Endothelial cell of umbilical vein (primary cell): ENCODE results near the gene MORF4L1. TPM values are rescaled to one million over a fixed set of nuclear protein-coding genes. Genes with fewer than 3 reads are reported as not detected.

ENCODE experiments used
- BruUV-seq: library from RNA; stranded (reverse); fragments of 400-500 nt; replicated peaks from 2 replicates; lab custom pipeline; 2021; lab: Mats Ljungman, UMichigan
- CTCF ChIA-PET: fragments of 300-600, 350-600 bp; sonication (Branson Sonifier 250); formaldehyde crosslinking; loops from one replicate; lab custom pipeline; 2021; ENCODE audit warnings: antibody characterized with exemption, inconsistent platforms; lab: Charles Lee
- POLR2A ChIA-PET: fragments of 300-600, 350-600 bp; sonication (Branson Sonifier 250); formaldehyde crosslinking; loops from one replicate; lab custom pipeline; 2021; ENCODE audit warnings: antibody characterized with exemption, inconsistent platforms; lab: Charles Lee
- DNase-seq: peaks from one replicate; pipeline ENCODE4 v3.0.0-alpha.2; 2011; ENCODE audit warnings: low read depth, low spot score
- FAIRE-seq: peaks from 2 replicates; lab custom pipeline; 2011; peaks lifted over from hg19 to GRCh38; lab: Jason Lieb, UNC
- H2AFZ ChIP-seq: 2 replicates; pipeline ENCODE4 v1.6.0; 2012; ENCODE audit warnings: low read depth, low read length, control low read depth, inconsistent platforms
- H3K27ac ChIP-seq: 2 replicates; pipeline ENCODE4 v1.5.1; 2011; ENCODE audit warnings: low read depth, mild to moderate bottlenecking, control low read depth, low read length, moderate library complexity; ENCODE audit not compliant: insufficient read depth
- H3K27me3 ChIP-seq, 2 experiments: 2 replicates each; pipeline versions ENCODE4 v1.6.0 to v1.6.1; 2011; ENCODE audit warnings: low read length in 2 of 2, mixed read lengths in 1 of 2; ENCODE audit not compliant: control insufficient read depth in 2 of 2, insufficient read depth in 2 of 2
- H3K36me3 ChIP-seq, 2 experiments: 2 replicates in 1 of 2; 3 replicates in 1 of 2; pipeline ENCODE4 v1.5.1; 2011; ENCODE audit warnings: low read length in 2 of 2, mild to moderate bottlenecking in 1 of 2, moderate library complexity in 1 of 2; ENCODE audit not compliant: control insufficient read depth in 2 of 2, insufficient read depth in 2 of 2; ENCODE audit errors: extremely low read depth in 1 of 2
- H3K4me1 ChIP-seq: 3 replicates; pipeline ENCODE4 v1.5.1; 2011; ENCODE audit warnings: mild to moderate bottlenecking, low read length; ENCODE audit not compliant: control insufficient read depth, insufficient read depth; ENCODE audit errors: extremely low read depth
- H3K4me2 ChIP-seq: 2 replicates; pipeline ENCODE4 v1.6.1; 2011; ENCODE audit warnings: low read length, control low read depth, mixed read lengths; ENCODE audit not compliant: insufficient read depth
- H3K4me3 ChIP-seq, 3 experiments: fragments of 200-600 bp in 1 of 3; sonication (generic), shearing (Covaris generic) in 1 of 3; replicated peaks in 1 of 3; 2 replicates each; pipeline ENCODE4 v1.5.1; 2011 to 2016; ENCODE audit warnings: control low read depth in 3 of 3, low read length in 3 of 3, mild to moderate bottlenecking in 2 of 3, inconsistent platforms in 1 of 3, low read depth in 1 of 3, moderate library complexity in 1 of 3; ENCODE audit not compliant: insufficient read depth in 1 of 3
- H3K79me2 ChIP-seq: 2 replicates; pipeline ENCODE4 v1.6.0; 2012; ENCODE audit warnings: low read length, inconsistent platforms; ENCODE audit not compliant: control insufficient read depth, insufficient read depth
- H3K9ac ChIP-seq: replicated peaks from 2 replicates; pipeline ENCODE3; 2011; ENCODE audit warnings: low read length, control low read depth; ENCODE audit not compliant: insufficient read depth; ENCODE audit errors: extremely low read depth
- H3K9me1 ChIP-seq: replicated peaks from 3 replicates; pipeline ENCODE4 v1.6.0; 2011; ENCODE audit warnings: mild to moderate bottlenecking, low read length; ENCODE audit not compliant: control insufficient read depth, insufficient read depth; ENCODE audit errors: extremely low read depth
- H3K9me3 ChIP-seq: replicated peaks from 2 replicates; pipeline ENCODE4 v1.5.1; 2012; ENCODE audit warnings: low read length, inconsistent platforms; ENCODE audit not compliant: control insufficient read depth, insufficient read depth
- H4K20me1 ChIP-seq: replicated peaks from 2 replicates; pipeline ENCODE3; 2011; ENCODE audit warnings: mild to moderate bottlenecking, low read length; ENCODE audit not compliant: control insufficient read depth, insufficient read depth; ENCODE audit errors: extremely low read depth
- CTCF ChIP-seq, 2 donors: IDR thresholded peaks; 1 replicate in 1 of 2; 2 replicates in 1 of 2; pipeline ENCODE4 v1.5.1; 2011; ENCODE audit warnings: low read length in 2 of 2, mild to moderate bottlenecking in 2 of 2, moderate library complexity in 2 of 2, control low read depth in 1 of 2, inconsistent platforms in 1 of 2, low read depth in 1 of 2; ENCODE audit not compliant: insufficient read depth in 1 of 2; ENCODE audit errors: extremely low read depth in 1 of 2
- EZH2 ChIP-seq: IDR thresholded peaks from 2 replicates; pipeline ENCODE4 v1.6.1; 2012; ENCODE audit warnings: borderline replicate concordance, low read depth, mild to moderate bottlenecking, moderate library complexity, low read length, inconsistent platforms; ENCODE audit not compliant: severe bottlenecking
- FOS ChIP-seq: IDR thresholded peaks from 2 replicates; pipeline ENCODE4 v1.6.1; 2011; ENCODE audit warnings: mild to moderate bottlenecking, low read length, moderate library complexity, borderline replicate concordance; ENCODE audit not compliant: insufficient read depth
- GATA2 ChIP-seq: IDR thresholded peaks from 2 replicates; pipeline ENCODE4 v1.7.0; 2011; ENCODE audit warnings: low read depth, mild to moderate bottlenecking, moderate library complexity, mixed read lengths, low read length; ENCODE audit not compliant: insufficient read length, insufficient read depth
- JUN ChIP-seq: IDR thresholded peaks from 2 replicates; pipeline ENCODE4 v1.6.1; 2011; ENCODE audit warnings: borderline replicate concordance, low read depth; ENCODE audit not compliant: insufficient read length, insufficient read depth
- MAX ChIP-seq: IDR thresholded peaks from 2 replicates; pipeline ENCODE4 v1.6.1; 2011; ENCODE audit not compliant: insufficient read depth, insufficient read length
- MYC ChIP-seq: IDR thresholded peaks from one replicate; pipeline ENCODE4 v1.6.1; 2011; ENCODE audit warnings: mild to moderate bottlenecking, low read depth, low read length
- POLR2A ChIP-seq: IDR thresholded peaks from 2 replicates; pipeline ENCODE4 v1.6.1; 2012; ENCODE audit warnings: low read depth, mild to moderate bottlenecking, control low read depth, low read length
- POLR2AphosphoS5 ChIP-seq: IDR thresholded peaks from 2 replicates; pipeline ENCODE4 v1.6.1; 2012; ENCODE audit warnings: low read depth, mild to moderate bottlenecking, control low read depth, low read length, moderate library complexity; ENCODE audit not compliant: insufficient read depth
- dilution Hi-C: fragments of 300-500 bp; cut with MboI; formaldehyde crosslinking; loops from one replicate; pipeline ENCODE4 v1.15.0; 2019; ENCODE audit warnings: low sequenced_read_pairs; ENCODE audit not compliant: extremely low pct_ligation_motif_present
- intact Hi-C: fragments of 100-400 bp; cut with micrococcal nuclease; formaldehyde crosslinking; loops from one replicate; pipeline ENCODE4 v1.10.0; 2022
- polyA plus RNA-seq, 4 experiments: library from polyadenylated mRNA; depleted of rRNA in 3 of 4; stranded (reverse) in 3 of 4; unstranded in 1 of 4; fragments of >200 nt; gene quantifications; 2 replicates each; pipeline versions ENCODE4 v1.2.1 to v1.2.3, GENCODE V29; 2011 to 2012; ENCODE audit warnings: missing spikeins in 1 of 4
- total RNA-seq: library from RNA; stranded (reverse); gene quantifications from 2 replicates; pipeline ENCODE4 v1.2.3, GENCODE V29; 2021

Gene MORF4L1
- total and polyA plus RNA-seq, 2 donors (not counting 3 experiments of a cell fraction or from before 2014, with no cell fraction given): 164 to 404 TPM

- H2AFZ ChIP-seq: peak within 1 kb of the TSS; percentile 97
- no TSS peak for BruUV-seq
- H4K20me1 ChIP-seq: no peaks in the 10 kb centered on the region
- dilution Hi-C loops (no loop called here), intact Hi-C loops (no loop called here)
- H3K27me3 ChIP-seq: peaks cover 11% of the 10 kb centered on the region in 2 experiments
- no peaks in the 10 kb centered on the region for H3K79me2 ChIP-seq
- no peak for TF ChIP-seq MYC
- TF ChIP-seq FOS: no peak
- TF ChIP-seq JUN: no peak
- no peak for TF ChIP-seq EZH2
- no peak for TF ChIP-seq POLR2A
- TF ChIP-seq GATA2: no peak
- no peak for TF ChIP-seq POLR2AphosphoS5
- no peak for TF ChIP-seq CTCF (IDR thresholded peaks at IDR 0.05; ENCODE audit: extremely low read depth in 1 of 2, insufficient read depth in 1 of 2, low read depth in 1 of 2, low read length in 2 of 2)
- TF ChIP-seq MAX: no peak
- POLR2A ChIA-PET: no interaction called here
- CTCF ChIA-PET: interaction anchor here (0.8 to 1.3 kb wide), 3 partner anchors 14 to 62 kb away, joined by 3 read pairs; no protein-coding TSS in a partner anchor
- no peaks in the 10 kb centered on the region for H3K9me1 ChIP-seq
- H3K27ac ChIP-seq: no peak within 1 kb of the TSS
- H3K4me3 ChIP-seq: peak within 1 kb of the TSS in 2 of 3 experiments; percentile 38 to 43
- DNase-seq: peak; percentile 44
- H3K4me2 ChIP-seq: peak within 1 kb of the TSS; percentile 52
- no peak within 1 kb of the TSS for H3K9ac ChIP-seq
- no peaks in the 10 kb centered on the region for H3K36me3 ChIP-seq
- no peaks in the 10 kb centered on the region for H3K9me3 ChIP-seq
- peaks cover 5% of the 10 kb centered on the region for H3K4me1 ChIP-seq
- no peak for FAIRE-seq
Measured at GRCh38 chr15:78944669-78945407, 72.1 kb downstream of the MORF4L1 start, which contains the start of gene CTSH. Gene CTSH, minus strand, starts transcription at chr15:78945046. Its CDS starts 65 bp downstream, at chr15:78944981.
